Astrocyte of the spinal cord (primary cell): Measurements from ENCODE around the gene CEP131.

Experiments
- DNase-seq: peaks from one replicate; pipeline ENCODE4 v3.0.0; 2011; ENCODE audit warnings: low read depth, low spot score
- H3K4me3 ChIP-seq: 2 replicates; pipeline ENCODE4 v1.5.1; 2011; ENCODE audit warnings: low read depth, mild to moderate bottlenecking, low read length, moderate library complexity
- CTCF ChIP-seq: IDR thresholded peaks from 2 replicates; pipeline ENCODE4 v1.5.1; 2012; ENCODE audit warnings: low read depth, mild to moderate bottlenecking, low read length, inconsistent platforms
- in situ Hi-C: cut with HindIII; loops from 2 replicates; pipeline ENCODE4 v1.10.0; 2017; ENCODE audit warnings: low sequenced_read_pairs

The CEP131 gene

GRCh38 chr17:81189016-81189415 lies 33.7 kb downstream of the CEP131 start:
- in situ Hi-C loops: no loop called here
- DNase-seq: no peak
- no peak overlapping the region for H3K4me3 ChIP-seq
- TF ChIP-seq CTCF: no peak

- no peak for DNase-seq
- in situ Hi-C loops: no loop called here
- no peak for TF ChIP-seq CTCF
- H3K4me3 ChIP-seq: no peak overlapping the region
Measured at GRCh38 chr17:81188491-81188840, 34.3 kb downstream of the CEP131 start.

DNA sequence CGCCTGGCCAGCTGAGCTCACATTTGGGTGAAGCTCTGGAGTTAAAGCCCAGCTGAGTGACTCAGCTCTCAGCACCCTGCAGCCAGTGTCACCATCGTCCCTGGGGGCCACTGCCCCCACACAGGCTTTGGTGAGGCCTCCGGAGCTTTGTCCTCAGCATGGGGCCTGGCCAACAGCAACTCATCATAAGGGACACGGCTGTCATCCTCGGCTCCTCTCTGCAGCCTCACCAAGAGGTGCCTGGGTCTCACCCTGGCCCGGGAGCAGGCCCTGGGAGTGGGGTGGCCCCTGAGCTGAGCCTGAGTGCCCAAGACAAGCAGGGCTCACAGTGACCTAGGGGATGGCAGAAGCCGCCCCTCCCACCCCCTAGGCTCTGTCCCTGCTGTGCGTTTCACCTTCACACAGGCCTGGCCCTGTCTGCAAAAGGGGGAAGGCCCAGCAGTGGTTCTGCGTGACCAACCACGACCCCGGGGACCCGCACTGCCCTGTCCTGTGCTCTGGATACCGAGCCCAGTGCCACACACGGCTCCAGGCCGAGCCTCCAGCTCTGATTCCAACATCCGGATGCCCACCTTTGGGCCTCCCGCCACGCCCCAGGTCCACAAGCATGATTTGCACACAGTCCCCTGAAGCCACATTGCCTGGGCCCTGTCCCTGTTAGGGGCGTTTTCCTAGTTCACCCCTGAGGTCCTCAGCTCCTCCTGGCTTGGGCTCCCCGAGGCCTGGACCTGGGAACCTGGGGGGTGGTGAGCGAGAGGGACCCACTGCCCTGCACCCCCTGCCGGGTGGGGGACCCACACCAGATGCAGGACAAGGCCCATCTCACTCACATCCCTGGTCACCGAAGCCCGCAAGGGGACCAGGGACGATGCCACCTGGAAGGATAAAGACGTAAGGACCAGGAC lies 34.9 kb downstream of the CEP131 start:
- DNase-seq: no peak
- in situ Hi-C loops: no loop called here
- TF ChIP-seq CTCF: no peak
- H3K4me3 ChIP-seq: no peak overlapping the region

GRCh38 chr17:81187120-81187519 lies 35.6 kb downstream of the CEP131 start:
- H3K4me3 ChIP-seq: no peak overlapping the region
- DNase-seq: no peak
- no peak for TF ChIP-seq CTCF
- in situ Hi-C loops: no loop called here

DNA sequence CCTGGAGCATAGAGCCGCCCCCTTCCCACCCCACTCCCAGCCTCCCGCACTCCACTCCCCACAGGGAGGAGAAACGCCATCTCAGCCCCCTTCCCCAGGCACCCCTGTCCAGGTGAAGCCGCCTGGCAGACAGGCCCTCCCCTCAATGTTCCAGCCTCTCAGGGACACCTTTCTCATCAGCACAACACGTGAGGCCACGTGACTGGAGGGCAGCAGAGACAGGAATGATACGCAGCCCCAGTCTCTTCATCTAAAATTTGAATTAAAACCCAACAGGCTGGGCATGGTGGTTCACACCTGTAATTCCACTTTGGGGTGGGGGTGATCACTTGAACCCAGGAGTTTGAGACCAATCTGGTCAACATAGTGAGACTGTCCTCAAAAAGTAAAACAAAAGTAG lies 36.6 kb downstream of the CEP131 start:
- no peak overlapping the region for H3K4me3 ChIP-seq
- DNase-seq: no peak
- in situ Hi-C loops: no loop called here
- TF ChIP-seq CTCF: no peak

DNA sequence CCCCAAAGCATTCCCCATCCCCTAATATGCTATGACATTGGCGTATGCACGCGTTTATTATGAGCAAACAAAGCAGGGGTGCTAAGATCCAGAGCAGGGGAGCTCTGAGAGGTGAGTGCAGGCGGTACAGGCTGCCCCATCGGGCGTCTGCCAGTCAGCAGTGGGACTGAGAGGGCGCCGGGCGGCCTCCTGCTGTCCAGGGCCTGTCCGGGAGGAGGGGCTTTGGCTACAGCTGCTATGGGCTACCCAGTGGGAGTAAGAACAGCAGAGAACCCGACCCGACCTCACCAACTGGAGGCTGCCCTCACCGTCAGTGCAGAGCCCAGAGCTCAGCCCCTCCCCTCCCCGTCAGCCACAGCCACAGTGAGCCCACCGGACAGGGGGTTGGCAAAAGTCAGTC lies 38.2 kb downstream of the CEP131 start:
- in situ Hi-C loops: no loop called here
- no peak overlapping the region for H3K4me3 ChIP-seq
- no peak for TF ChIP-seq CTCF
- no peak for DNase-seq
